Retinal pigment epithelial cell (primary cell): Measurements from ENCODE around the gene SPAG17.
A peak's percentile ranks its signal among the peaks of the same experiment; 100 is the strongest.

Experiments used
- DNase-seq: peaks from one replicate; pipeline ENCODE4 v3.0.0-alpha.2; 2010; ENCODE audit warnings: low read depth
- H3K4me3 ChIP-seq: 2 replicates; pipeline ENCODE4 v1.5.1; 2011; ENCODE audit warnings: mild to moderate bottlenecking, low read length, control low read depth, moderate library complexity
- TF ChIP-seq, protein P1 (sequence below): conservative IDR thresholded peaks from 2 replicates; pipeline ENCODE4 v1.5.1; 2011; ENCODE audit warnings: low read depth, low read length, control low read depth, inconsistent platforms

The SPAG17 gene

GRCh38 chr1:117981455-117982192 lies 203.4 kb downstream of the SPAG17 start:
- no peak for DNase-seq
- TF ChIP-seq, protein P1, sequence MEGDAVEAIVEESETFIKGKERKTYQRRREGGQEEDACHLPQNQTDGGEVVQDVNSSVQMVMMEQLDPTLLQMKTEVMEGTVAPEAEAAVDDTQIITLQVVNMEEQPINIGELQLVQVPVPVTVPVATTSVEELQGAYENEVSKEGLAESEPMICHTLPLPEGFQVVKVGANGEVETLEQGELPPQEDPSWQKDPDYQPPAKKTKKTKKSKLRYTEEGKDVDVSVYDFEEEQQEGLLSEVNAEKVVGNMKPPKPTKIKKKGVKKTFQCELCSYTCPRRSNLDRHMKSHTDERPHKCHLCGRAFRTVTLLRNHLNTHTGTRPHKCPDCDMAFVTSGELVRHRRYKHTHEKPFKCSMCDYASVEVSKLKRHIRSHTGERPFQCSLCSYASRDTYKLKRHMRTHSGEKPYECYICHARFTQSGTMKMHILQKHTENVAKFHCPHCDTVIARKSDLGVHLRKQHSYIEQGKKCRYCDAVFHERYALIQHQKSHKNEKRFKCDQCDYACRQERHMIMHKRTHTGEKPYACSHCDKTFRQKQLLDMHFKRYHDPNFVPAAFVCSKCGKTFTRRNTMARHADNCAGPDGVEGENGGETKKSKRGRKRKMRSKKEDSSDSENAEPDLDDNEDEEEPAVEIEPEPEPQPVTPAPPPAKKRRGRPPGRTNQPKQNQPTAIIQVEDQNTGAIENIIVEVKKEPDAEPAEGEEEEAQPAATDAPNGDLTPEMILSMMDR = no peak
- H3K4me3 ChIP-seq = no peak overlapping the region

DNA sequence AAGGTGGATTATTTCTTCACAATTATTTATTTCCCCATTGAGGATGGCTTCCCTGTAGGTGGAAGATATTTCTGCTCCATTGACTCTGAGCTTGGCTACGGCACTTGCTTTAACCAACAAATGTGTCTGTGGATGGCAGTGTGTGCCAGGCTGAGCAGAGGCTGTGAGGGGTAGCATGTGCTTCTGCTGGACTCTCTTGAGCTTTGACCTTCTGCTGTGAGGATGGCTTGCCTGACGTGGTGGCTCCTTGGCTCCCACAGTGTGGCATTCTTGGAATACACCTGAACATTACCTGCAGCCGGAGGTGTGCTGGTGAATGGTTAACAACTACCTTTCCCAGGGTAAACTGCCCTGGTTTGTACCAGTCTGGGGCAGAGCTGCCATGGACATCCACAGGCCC lies 208.6 kb downstream of the SPAG17 start:
- no peak for DNase-seq
- H3K4me3 ChIP-seq = no peak overlapping the region
- TF ChIP-seq, protein P1 = no peak

GRCh38 chr1:117971777-117972176 lies 213.3 kb downstream of the SPAG17 start:
- TF ChIP-seq, protein P1 = no peak
- no peak for DNase-seq
- H3K4me3 ChIP-seq = no peak overlapping the region

DNA sequence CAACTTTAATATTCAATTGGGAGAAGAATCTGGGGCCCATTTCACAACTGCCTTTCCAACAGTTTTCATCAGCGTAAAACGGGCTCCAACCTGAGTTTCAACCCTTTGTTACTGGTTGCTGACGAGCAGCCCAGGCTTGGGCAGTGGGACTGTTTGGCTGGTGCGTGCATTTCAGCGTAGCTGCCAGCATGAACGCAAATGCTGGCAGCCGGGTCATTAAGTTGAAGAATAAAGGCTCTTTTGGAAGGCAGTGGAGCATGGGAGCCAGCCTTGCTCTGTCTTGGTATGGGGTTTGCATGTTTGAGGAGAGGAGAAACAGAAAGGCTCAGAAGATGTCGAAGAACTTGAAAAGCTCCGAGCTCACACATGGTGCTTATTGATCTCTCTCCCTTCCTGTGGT lies 214.8 kb downstream of the SPAG17 start:
- DNase-seq = no peak
- TF ChIP-seq, protein P1 = no peak
- no peak overlapping the region for H3K4me3 ChIP-seq

DNA sequence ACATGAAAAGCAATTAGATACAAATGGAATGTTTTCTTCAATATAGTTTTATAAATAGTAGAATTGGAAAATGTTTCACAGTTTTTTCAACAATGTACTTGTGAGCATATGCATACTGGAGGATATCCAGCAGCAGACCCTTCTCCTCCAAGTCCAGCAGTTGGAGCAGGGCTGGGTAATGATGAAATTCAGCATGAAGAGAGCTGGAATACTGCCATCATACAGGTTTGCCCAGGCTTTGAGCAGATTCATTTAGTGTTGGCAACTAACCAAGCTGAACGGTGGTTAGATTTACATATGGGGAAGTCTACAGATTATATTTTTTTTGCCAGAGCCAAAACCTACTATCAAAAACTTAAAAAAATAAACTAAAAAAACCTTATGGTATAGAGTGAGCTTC lies 217.1 kb downstream of the SPAG17 start:
- H3K4me3 ChIP-seq = no peak overlapping the region

GRCh38 chr1:117967477-117967876 lies 217.6 kb downstream of the SPAG17 start:
- TF ChIP-seq, protein P1 = no peak
- no peak overlapping the region for H3K4me3 ChIP-seq
- no peak for DNase-seq

More for the DNA sequence above, 217.1 kb downstream of the SPAG17 start:
- TF ChIP-seq, protein P1 = no peak
- peak; percentile 43 for DNase-seq
